Activated CD4-positive, alpha-beta T cell treated with anti-CD3 and anti-CD28 coated beads, Interleukin-2, Interleukin-4, amounts not matched to agents 100 ng/mL and 50 ng/mL, durations not matched to agents 16 hours and 8 hours (primary cell): Measurements from ENCODE around the gene CNOT10.
"Not testable (repeated sequence)": the region's sequence is repeated elsewhere in the genome, so short reads cannot be mapped to it uniquely, and the experiment has no call there.

Experiments used
- DNase-seq: peaks from one replicate; pipeline ENCODE4 v3.0.0-alpha.2; 2020; ENCODE audit warnings: low spot score

The CNOT10 gene

DNA sequence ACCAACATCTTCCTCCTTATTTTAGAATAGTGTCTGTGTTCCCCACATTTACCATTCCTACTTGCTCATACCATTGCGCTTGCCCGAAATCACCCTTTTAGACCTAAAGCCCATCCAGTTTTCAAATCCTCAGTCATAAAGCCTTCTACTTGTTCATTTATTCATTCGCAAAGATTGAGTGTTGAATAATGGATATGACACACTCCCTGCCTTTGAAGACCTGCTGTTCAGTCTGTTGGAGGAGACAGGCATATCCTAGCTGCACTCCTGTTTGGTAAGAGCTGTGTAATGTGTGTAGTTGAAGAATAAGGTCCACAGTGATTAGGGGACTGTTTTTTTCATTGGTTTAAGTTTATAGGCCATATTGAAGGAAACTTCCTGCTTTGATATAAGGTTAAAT lies 1.7 kb downstream of the CNOT10 start:
- no peak for DNase-seq

DNA sequence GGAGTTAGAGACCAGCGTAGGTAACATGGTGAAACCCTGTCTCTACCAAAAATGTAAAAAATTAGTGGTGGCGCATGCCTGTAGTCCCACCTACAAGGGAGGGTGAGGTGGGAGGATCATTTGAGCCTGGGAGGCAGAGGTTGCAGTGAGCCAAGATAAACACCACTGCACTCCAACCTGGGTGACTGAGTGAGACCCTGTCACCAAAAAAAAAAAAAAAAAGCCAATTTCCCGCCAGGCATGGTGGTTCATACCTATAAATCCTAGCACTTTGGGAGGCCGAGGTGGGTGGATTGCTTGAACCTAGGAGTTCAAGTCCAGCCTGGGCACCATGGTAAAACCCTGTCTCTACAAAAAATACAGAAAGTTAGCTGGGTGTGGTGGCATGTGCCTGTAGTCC lies 6.9 kb downstream of the CNOT10 start:
- DNase-seq, result no peak

DNA sequence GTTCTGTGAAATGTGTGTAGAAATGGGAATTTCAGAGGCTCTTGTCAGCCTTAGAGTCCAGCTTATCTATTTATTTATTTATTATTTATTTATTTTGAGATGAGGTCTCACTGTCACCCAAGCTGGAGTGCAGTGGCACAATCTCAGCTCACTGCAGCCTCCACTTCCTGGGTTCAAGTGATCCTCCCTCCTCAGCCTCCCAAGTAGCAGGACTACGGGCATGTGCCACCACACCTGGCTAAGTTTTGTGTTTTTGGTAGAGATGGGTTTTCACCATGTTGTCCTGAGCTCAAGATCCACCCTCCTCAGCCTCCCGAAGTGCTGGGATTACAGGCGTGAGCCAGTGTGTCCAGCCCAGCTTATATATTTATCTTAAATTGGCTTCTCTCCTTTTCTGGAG lies 11.5 kb downstream of the CNOT10 start:
- no peak for DNase-seq

DNA sequence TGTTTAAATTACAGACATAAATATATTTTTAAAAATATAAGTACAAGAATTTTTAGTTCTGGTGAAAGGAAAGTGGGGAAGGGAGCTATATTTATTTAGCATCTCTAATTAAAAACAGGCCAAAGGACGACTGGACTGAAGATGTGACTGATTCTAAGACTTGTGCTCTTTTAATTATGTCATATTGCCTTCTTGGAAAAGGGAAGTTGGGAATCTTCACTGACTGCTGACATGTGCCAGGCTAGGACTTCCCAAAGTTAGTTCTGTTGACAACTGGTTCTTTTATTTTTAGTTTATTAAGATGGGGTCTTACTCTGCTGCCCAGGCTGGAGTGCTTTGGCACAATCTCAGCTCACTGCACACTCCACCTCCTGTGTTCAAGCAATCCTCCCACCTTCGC lies 13.5 kb downstream of the CNOT10 start:
- no peak for DNase-seq

DNA sequence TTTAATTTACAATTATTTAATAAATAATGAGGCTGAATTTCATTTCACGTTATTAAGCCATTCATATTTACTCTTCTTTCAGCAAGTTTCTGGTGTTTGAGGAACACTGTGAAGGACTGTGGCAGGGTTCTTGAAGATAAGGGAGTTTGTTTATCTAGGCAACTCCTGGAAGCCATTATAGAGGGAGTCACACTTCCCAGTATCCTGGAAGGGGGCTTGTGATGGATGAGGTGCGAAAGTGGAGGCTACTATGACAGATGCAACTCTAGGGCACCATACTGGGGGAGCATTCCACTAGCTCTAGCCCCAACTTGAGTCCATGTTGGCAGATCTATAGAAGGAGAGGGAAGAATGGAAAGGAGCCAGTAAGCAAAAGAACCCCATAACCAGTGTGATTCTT lies 14.4 kb downstream of the CNOT10 start:
- DNase-seq, result no peak

DNA sequence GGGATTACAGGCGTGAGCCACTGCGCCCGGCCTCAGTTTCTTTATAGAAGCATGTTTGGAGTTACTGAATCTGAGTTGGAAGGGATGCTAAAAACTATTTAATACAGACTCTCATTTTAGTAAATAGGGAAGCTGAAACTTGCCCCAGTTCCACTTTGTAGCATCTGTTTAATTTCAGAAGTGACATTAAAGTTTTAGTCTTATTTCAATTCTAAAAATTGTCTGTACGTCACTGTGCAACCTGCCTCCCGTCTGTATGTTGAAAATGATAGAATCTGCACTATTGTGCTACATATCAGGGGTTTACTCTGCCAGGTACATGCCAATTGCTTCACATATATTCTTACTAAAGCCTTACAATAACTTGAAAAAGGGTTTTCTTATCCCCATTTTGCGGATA lies 15.3 kb downstream of the CNOT10 start:
- no peak for DNase-seq

DNA sequence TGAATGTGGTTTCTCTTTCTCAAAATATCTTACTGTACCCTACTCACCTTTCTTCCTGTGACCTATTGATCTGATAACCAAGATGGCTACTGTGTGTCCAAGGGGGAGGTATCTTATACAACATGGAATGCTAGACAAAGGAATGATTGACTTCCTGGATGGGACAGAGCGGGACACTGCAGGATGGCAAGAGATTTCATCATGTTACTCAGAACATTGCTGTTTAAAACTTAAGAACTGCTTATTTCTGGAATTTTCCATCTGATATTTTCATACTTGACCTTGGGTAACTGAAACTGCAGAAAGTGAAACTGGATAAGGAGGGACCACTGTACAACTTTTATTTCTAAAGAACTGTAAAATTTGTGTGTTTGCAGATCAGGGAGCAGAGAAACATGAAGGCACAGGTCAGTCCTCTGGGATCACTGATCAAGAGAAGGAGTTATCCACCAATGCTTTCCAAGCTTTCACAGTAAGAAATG lies 18.5 kb downstream of the CNOT10 start:
- no peak for DNase-seq

DNA sequence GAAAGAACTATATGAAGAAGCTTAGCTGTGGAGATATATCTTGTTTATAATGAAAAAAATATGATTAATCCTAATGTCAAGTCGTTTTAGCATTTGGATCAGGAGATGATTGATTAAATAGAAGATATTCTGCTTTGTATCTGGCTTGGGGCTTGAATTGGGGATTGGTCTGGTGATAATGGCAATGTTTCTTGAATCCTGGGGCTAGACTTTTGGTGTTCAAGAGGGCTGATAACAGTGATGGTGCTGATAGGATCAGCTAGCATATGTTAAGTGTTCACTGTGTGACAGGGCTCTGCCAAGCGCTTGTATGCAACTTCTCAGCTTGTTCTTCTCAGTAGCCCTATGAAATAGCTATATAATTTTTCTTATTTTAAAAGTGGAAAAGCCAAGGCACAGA lies 20.2 kb downstream of the CNOT10 start:
- DNase-seq, result no peak

DNA sequence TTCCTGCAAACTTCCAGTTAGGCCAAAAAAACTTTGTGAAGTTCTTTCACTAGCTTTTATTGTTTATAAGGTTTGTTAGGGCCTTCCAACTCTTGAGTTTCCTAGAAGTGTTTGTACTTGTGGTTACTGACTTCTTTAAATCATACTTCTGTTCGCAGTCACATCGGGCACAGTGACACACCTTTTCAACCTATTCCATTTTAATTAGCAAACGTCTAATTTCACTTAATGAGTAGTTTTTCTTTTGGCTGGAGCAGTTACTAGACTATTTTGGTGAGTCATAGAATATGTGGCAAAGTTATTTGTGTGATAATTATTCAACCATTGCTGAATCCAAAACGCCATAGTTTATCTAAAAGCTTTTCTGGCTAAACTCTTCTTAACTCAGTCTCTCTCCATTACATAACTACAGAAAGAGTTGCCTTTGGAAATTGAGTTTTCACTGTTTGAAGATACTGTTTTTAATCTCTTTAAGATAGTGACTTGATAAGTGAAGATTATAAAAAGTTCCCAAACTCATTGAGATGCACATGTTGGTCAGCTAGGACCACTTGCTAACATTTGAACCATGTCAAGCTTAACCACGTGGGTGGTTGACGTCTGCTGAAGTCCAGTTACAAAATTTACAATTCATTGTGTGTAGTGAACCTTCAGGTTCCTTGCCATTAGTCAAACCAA lies 21.5 kb downstream of the CNOT10 start:
- DNase-seq, result no peak

DNA sequence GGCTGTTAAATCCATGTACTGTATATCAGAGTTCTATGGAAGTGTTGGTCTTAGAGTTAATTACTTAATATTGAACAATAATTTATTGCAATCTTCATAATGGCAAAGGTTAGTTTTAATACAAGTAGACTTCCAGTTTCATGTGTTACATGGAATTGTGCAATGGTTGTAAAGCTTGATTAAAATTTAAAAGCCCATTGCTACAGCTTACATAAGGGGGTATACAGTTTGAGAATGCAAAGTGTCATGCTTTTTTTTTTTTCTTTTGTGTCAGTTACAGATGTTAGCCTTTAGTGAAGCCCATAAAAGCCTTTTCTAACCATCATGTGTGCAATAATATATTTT lies 22.0 kb downstream of the CNOT10 start:
- DNase-seq, result no peak

DNA sequence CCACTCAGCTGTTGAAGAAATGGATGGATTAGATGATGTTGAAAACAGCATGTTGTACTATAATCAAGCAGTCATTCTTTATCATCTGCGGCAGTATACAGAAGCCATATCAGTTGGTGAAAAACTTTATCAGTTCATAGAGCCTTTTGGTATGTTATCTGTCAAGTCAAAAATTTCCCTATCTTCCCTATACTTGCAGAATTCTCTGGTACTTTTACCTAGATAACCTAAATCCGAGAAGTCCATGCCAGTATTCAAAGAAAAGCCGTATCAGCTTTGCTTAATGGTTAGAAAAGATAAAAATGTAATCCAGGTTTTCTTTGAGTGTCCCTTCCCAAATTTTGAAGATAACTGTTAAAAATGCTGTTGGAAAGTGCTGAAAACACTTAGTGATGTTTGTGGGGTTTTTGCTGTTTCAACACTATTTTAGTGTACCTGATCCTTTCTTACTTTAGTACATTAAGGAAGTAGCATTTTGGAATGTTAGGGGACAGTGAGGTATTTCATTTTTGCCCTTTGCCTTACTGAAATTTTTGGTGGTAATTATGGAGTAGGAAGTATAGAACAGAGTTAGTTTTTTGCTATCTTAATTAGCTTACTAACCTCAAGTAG lies 23.8 kb downstream of the CNOT10 start:
- DNase-seq, result no peak

DNA sequence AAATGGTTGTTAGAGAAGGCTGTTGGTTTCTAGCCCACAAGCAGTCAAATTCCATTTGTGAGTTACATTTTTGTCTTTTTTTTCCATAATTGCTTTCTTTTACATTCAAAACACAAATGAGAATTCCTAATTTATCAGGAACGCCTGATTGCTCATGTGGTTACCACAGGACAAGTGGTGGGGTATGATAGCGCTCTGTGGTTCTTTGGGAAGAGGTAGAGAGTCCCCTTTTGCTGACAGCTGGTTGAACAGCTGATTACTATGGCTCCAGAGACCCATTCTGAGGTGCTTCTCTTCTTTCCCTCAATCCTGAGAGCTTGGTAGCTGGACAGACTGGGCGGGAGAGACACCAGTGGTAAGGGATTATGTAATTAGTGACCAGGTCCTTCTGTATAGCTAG lies 24.4 kb downstream of the CNOT10 start:
- no peak for DNase-seq

DNA sequence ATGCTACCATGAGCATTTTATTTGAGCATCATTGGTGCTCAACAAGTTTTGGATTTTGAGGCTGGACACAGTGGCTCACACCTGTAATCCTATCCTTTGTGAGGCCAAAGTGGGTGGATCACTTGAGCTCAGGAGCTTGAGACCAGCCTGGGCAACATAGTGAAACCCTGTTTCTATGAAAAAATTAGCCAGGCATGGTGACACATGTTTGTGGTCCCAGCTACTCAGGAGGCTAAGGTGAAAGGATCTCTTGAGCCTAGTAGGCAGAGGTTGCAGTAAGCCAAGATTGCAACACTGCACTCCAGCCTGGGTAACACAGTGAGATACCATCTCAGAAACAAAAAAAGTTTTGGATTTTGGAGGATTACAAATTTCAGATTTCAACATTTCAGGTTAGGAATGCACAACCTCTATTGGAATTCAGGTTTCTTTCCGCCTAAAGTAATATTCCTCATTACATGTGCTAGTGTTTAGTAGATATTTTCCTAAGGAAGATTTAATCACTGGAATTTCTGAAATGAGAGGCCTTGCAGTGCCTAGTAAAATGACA lies 27.6 kb downstream of the CNOT10 start:
- no peak for DNase-seq

DNA sequence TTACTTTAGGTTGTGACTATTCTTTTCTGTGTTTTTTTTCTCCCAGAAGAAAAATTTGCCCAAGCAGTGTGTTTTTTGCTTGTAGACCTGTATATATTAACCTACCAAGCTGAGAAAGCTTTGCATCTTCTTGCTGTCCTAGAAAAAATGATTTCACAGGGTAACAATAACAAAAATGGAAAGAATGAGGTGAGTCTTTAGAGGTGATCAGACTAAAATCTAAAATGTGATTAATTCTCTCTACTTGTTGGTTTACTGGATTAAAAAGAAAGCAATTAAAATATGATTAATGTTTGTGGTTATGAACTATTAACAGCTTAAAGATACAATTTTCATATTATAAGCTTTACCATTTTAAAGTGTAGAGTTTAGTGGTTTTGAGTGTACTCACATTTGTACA lies 28.2 kb downstream of the CNOT10 start:
- no peak for DNase-seq

DNA sequence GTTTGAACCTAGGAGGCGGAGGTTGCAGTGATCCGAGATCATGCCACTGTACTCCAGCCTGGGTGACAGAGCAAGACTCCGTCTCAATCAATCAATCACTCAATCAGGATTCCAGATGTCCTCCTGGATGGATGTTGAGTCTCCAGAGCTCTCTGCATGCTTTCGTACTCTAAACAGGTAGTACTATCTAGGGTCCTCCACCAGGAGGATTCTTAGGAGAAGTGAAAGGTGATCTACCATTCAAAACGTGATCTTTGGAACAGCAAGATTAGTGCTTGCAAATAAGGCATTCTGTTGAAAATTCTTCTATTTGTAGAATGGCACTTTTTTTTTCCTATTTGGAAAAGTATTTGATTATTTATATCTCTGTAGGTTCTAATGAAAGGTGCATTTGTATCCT lies 34.3 kb downstream of the CNOT10 start:
- no peak for DNase-seq

DNA sequence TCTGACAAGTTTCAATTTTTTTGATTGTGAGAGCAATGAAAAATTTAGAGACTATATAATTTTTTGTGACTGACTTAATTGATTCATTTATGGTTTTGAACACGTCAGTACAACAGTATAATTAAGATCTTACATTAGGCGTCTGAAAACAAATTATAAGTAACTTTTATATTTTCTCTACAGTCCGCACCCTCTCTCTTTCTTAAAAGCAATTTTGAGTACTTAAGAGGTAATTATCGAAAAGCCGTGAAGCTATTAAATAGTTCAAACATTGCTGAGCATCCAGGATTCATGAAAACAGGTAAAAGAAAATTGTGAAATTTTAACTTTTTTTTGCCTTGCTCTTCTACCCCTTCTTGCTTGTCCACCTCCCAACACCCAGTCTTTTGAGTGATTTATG lies 34.9 kb downstream of the CNOT10 start:
- no peak for DNase-seq

DNA sequence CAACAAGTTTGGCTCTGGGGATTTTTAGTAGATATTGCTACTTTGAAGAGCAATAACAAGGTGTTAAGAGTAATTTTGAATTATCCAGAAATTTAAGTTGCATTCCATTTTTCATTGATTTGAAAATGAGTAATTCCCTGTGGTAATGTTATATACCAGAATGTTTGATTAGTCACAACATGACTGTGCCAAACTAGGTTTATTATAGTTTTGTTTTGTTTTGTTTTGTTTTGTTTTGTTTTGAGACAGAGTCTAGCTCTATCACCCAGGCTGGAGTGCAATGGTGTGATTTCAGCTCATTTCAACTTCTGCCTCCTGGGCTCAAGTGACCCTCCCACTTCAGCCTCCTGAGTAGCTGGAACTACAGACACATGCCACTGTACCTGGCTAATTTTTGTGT lies 40.7 kb downstream of the CNOT10 start:
- DNase-seq, result peak; percentile 12

DNA sequence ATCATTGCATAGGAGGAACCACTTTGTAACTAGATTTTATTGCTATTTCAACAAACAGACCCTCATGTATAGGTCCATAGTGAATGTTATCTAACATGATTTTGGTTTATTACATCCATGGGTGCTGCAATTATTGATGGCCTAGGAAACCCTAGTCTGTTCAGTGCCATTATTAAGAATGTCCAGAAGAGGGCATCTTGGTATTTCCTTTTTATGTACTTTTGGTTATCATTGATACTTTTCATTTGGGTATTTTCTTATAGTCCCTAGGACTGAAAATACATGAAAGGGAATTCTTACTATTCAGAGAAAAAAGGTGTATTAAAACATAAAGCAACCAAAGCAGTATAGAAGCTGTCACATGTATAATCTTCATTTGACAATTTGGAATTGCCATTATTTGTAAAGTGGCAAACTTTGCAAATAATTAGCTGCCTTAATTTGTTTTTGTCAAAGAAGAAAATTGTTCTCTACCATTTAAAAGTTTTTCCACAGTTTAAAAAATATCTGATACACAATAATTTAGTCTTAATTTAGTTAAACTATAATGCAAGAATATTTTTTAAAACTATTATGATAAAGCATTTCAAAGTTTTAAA lies 48.7 kb downstream of the CNOT10 start:
- DNase-seq, result peak; percentile 13

DNA sequence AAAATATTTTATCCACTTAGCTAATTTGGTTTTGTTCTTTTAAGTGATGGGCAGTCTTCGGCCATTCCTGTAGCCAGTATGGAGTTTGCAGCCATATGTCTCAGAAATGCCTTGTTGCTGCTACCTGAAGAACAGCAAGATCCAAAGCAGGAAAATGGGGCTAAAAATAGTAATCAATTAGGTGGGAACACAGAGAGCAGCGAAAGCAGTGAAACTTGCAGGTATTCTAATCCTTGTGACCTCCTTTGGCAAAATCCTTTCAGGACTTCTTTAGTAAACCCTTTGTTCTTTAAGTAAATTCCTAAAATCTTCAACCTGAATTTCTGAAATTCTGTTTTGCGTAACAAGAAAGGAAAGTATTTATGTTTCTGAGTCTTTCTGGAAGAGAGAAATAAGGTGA lies 49.8 kb downstream of the CNOT10 start:
- no peak for DNase-seq

DNA sequence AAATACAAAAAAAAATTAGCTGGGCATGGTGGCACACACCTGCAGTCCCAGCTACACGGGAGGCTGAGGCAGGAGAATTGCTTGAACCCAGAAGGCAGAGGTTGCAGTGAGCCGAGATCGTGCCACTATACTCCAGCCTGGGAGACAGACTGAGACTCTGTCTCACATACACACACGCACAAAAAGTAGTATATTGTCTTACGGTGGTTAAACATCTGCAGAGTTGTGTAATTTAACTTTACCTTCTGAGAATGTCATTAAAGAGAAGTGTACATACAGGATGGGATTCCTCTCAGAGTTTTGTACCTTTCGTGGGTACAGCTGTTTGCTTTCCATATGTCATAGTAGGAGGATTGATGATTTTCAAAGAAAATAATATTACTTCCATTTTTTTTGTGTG lies 58.5 kb downstream of the CNOT10 start:
- not testable (repeated sequence) for DNase-seq

DNA sequence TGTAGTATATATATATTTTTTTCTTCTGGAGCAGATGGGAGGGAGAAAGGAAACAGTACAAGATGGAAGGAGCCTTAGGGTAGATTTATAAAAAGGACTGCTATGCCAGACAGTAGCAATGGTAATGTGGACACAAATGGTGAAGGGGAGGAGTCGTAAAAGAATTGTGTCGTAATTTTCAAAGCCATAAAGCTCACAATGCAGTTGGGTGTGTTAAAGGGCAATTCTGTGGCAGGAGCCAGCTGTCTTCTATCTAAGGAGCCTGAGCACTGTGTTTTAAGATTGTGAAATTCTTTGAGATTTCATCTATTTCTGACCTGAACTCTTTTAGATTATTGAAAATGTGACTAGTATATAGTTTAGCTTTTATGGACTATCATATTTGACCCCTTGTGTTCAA lies 58.9 kb downstream of the CNOT10 start:
- DNase-seq, result no peak

DNA sequence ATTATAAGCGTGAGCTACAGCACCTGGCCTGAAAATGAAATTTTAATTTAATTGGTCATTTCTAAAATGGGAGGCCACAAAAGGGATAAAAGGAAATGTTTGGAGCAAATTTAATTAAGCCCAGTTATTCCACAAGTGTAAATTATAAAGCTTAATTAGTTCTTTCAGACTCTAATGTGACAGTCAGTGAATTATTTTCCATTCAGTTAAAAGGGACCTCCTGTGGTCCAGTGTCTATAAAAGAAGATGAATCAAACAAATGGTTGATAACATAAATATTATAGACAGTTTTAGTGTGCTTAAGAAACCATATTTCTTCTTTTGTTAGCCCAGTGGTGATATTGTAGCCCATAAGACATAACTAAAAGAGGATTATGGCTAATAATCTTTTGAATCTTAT lies 66.4 kb downstream of the CNOT10 start:
- no peak for DNase-seq

DNA sequence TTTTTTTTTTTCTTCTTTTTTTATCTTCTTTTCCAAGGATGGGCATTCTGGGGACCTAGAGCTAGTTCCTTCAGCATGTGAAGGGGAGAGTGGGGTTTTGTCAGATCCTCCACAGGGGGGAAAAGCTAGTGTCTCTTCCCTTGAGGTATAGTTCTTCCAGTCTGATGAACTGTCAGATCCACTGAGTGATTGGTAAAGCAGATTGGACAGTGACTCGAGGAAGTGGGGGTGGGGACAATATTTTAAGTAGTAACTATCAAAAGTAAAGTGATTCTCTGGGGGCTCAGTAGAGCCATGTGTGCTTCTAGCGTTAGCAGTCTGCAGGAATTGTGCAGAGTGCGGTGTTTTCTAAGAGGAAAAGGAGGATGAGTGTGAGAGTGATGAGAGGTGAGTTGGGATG lies 70.8 kb downstream of the CNOT10 start:
- DNase-seq, result no peak
